GM18499 (cell line): Measurements from ENCODE around the gene IFIT3.

Source experiments
- ATAC-seq: cut with Tn5 transposase; IDR thresholded peaks from one replicate; pipeline ENCODE4 v1.9.1; 2021; ENCODE audit warnings: moderate number of reproducible peaks; ENCODE audit not compliant: insufficient read depth, unreplicated experiment

IFIT3 gene

GRCh38 chr10:89351780-89352597 lies 24.2 kb downstream of the IFIT3 start:
- ATAC-seq: no peak

- no peak for ATAC-seq
These were observed 25.0 kb downstream of the IFIT3 start for GRCh38 chr10:89352802-89353201.

- no peak for ATAC-seq
These were observed 27.7 kb downstream of the IFIT3 start for GRCh38 chr10:89355394-89355931.

GRCh38 chr10:89357096-89357495 lies 29.3 kb downstream of the IFIT3 start:
- no peak for ATAC-seq

- no peak for ATAC-seq
These were observed 30.2 kb downstream of the IFIT3 start for GRCh38 chr10:89357975-89358374.

- no peak for ATAC-seq
These were observed 32.4 kb downstream of the IFIT3 start for GRCh38 chr10:89360157-89360556.

- ATAC-seq: no peak
These were observed 35.1 kb downstream of the IFIT3 start for GRCh38 chr10:89362929-89363328.

- ATAC-seq: no peak
These were observed 36.1 kb downstream of the IFIT3 start for GRCh38 chr10:89363729-89364442.

- ATAC-seq: no peak
These were observed 36.7 kb downstream of the IFIT3 start for GRCh38 chr10:89364531-89364930.

GRCh38 chr10:89367529-89367928 lies 39.7 kb downstream of the IFIT3 start:
- ATAC-seq: peak; percentile 53

GRCh38 chr10:89368129-89368528 lies 40.3 kb downstream of the IFIT3 start:
- ATAC-seq: no peak

- no peak for ATAC-seq
These were observed 41.6 kb downstream of the IFIT3 start for GRCh38 chr10:89369156-89370105.

- no peak for ATAC-seq
These were observed 43.3 kb downstream of the IFIT3 start for GRCh38 chr10:89371079-89371478.

- ATAC-seq: no peak
These were observed 44.2 kb downstream of the IFIT3 start for GRCh38 chr10:89371987-89372386.

GRCh38 chr10:89373916-89374711 lies 46.3 kb downstream of the IFIT3 start:
- no peak for ATAC-seq

GRCh38 chr10:89374713-89375141 lies 46.9 kb downstream of the IFIT3 start:
- ATAC-seq: no peak

GRCh38 chr10:89377705-89378637 lies 50.2 kb downstream of the IFIT3 start, which contains the start of gene IFIT1B:
IFIT1B (plus strand) TSS chr10:89378056; CDS start chr10:89378136, 80 bp downstream.
- ATAC-seq: no peak

- no peak for ATAC-seq
These were observed 51.3 kb downstream of the IFIT3 start for GRCh38 chr10:89379103-89379502.
